GM21390 (cell line): Measurements from ENCODE around the gene LILRB1.
"Not testable (repeated sequence)": the region's sequence is repeated elsewhere in the genome, so short reads cannot be mapped to it uniquely, and the experiment has no call there.

Experiments used
- ATAC-seq: cut with Tn5 transposase; IDR thresholded peaks from one replicate; pipeline ENCODE4 v1.9.1; 2021; ENCODE audit not compliant: unreplicated experiment

The LILRB1 gene

GRCh38 chr19:54624934-54625730, 5.2 kb upstream of the LILRB1 start:
- not testable (repeated sequence) for ATAC-seq

GRCh38 chr19:54626757-54627156, 3.5 kb upstream of the LILRB1 start:
- ATAC-seq: no peak

- not testable (repeated sequence) for ATAC-seq
Observed at GRCh38 chr19:54627912-54628311, 2.4 kb upstream of the LILRB1 start.

- ATAC-seq: no peak
Observed at GRCh38 chr19:54630782-54631181, 498 bp downstream of the LILRB1 start.

GRCh38 chr19:54631489-54632337, 1.4 kb downstream of the LILRB1 start:
- ATAC-seq: not testable (repeated sequence)

- ATAC-seq: not testable (repeated sequence)
Observed at GRCh38 chr19:54632517-54632916, 2.2 kb downstream of the LILRB1 start.

- no peak for ATAC-seq
Observed at GRCh38 chr19:54633401-54633800, 3.1 kb downstream of the LILRB1 start.

- not testable (repeated sequence) for ATAC-seq
Observed at GRCh38 chr19:54636081-54636480, 5.8 kb downstream of the LILRB1 start.

GRCh38 chr19:54638683-54639082, 8.4 kb downstream of the LILRB1 start:
- ATAC-seq: no peak

GRCh38 chr19:54642953-54643352, 12.7 kb downstream of the LILRB1 start:
- ATAC-seq: not testable (repeated sequence)

- ATAC-seq: not testable (repeated sequence)
Observed at GRCh38 chr19:54643583-54643982, 13.3 kb downstream of the LILRB1 start.

- ATAC-seq: no peak
Observed at GRCh38 chr19:54644056-54644455, 13.8 kb downstream of the LILRB1 start.

- no peak for ATAC-seq
Observed at GRCh38 chr19:54646331-54646841, 16.1 kb downstream of the LILRB1 start.

GRCh38 chr19:54648129-54648528, 17.8 kb downstream of the LILRB1 start:
- ATAC-seq: no peak

- ATAC-seq: no peak
Observed at GRCh38 chr19:54650108-54650655, 19.9 kb downstream of the LILRB1 start.

GRCh38 chr19:54653181-54653809, 23.0 kb downstream of the LILRB1 start:
- ATAC-seq: no peak

- no peak for ATAC-seq
Observed at GRCh38 chr19:54654447-54655321, 24.4 kb downstream of the LILRB1 start.

GRCh38 chr19:54659300-54659699, 29.0 kb downstream of the LILRB1 start:
- no peak for ATAC-seq

- ATAC-seq: no peak
Observed at GRCh38 chr19:54660306-54660705, 30.0 kb downstream of the LILRB1 start.

GRCh38 chr19:54660964-54661363, 30.7 kb downstream of the LILRB1 start:
- no peak for ATAC-seq
